BLaER1 (cell line): Measurements from ENCODE around the gene UAP1L1.

Source experiments
- H3K27ac ChIP-seq: shearing (Covaris generic); formaldehyde crosslinking; 2 replicates; pipeline ENCODE4 v1.8.1; 2022
- H3K27me3 ChIP-seq: shearing (Covaris generic); formaldehyde crosslinking; 2 replicates; pipeline ENCODE4 v1.8.1; 2022
- H3K36me3 ChIP-seq: shearing (Covaris generic); formaldehyde crosslinking; 2 replicates; pipeline ENCODE4 v1.8.1; 2022
- H3K4me1 ChIP-seq: shearing (Covaris generic); formaldehyde crosslinking; 2 replicates; pipeline ENCODE4 v1.8.1; 2022
- H3K4me2 ChIP-seq: shearing (Covaris generic); formaldehyde crosslinking; 2 replicates; pipeline ENCODE4 v1.8.1; 2022
- H3K4me3 ChIP-seq: shearing (Covaris generic); formaldehyde crosslinking; 2 replicates; pipeline ENCODE4 v1.8.1; 2022
- H3K9ac ChIP-seq: shearing (Covaris generic); formaldehyde crosslinking; 2 replicates; pipeline ENCODE4 v1.8.1; 2022
- H3K9me3 ChIP-seq: shearing (Covaris generic); formaldehyde crosslinking; 2 replicates; pipeline ENCODE4 v1.8.1; 2022
- H4K20me1 ChIP-seq: shearing (Covaris generic); formaldehyde crosslinking; 2 replicates; pipeline ENCODE4 v1.8.1; 2022
- Cebpa-rat ChIP-seq: shearing (Covaris generic); IDR thresholded peaks from 2 replicates; pipeline ENCODE4 v1.8.1; 2022

The UAP1L1 gene

DNA sequence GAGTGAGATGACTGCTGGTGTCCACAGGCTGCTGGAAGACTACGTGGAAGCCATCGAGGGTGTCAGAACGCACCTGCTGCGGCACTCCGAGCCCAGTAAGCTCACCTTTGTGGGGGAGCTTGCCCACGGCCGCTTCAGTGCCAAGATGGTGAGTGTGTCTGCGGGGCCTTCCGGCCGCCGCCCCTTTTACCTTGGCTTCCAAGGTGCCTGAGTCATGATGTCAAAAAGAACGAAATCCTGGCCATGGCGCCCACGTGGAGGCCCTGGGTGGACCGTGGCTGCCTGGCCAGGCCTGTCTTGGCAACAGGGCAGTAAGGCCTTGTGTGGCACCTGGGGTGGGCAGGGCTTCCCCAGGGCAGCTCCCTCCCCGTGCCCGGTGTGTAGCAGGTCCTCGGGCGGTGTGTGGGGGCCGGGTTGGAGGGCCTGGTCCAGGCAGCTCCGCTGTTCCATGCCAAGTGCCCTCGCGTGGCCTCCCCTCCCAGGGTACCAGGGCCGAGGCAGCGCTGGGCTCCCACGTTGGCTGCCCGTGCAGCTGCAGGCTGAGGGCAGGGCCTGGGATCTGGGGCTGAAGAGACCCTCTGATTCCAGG, 29.4 kb downstream of the UAP1L1 start:
- peaks cover 98% of the 10 kb centered on the region for H3K36me3 ChIP-seq
- no peak for TF ChIP-seq Cebpa-rat

GRCh38 chr9:137107312-137107921, 30.1 kb downstream of the UAP1L1 start:
- peaks cover 16% of the 10 kb centered on the region for H3K9me3 ChIP-seq
- H3K4me1 ChIP-seq, result peaks cover 2% of the 10 kb centered on the region; the same call in 1 of the 2 replicates
- H3K36me3 ChIP-seq, result peaks cover 98% of the 10 kb centered on the region
- no peak overlapping the region for H3K27ac ChIP-seq
- no peak overlapping the region for H3K4me3 ChIP-seq
- H3K4me2 ChIP-seq, result no peak overlapping the region
- no peak overlapping the region for H3K9ac ChIP-seq
- H4K20me1 ChIP-seq, result peaks cover 73% of the 10 kb centered on the region
- TF ChIP-seq Cebpa-rat, result no peak
- no peaks in the 10 kb centered on the region for H3K27me3 ChIP-seq

More for the DNA sequence above, 29.4 kb downstream of the UAP1L1 start:
- H3K9ac ChIP-seq, result no peak overlapping the region
- H3K9me3 ChIP-seq, result peaks cover 23% of the 10 kb centered on the region
- H3K4me3 ChIP-seq, result no peak overlapping the region
- peaks cover 67% of the 10 kb centered on the region for H4K20me1 ChIP-seq
- H3K4me1 ChIP-seq, result no peaks in the 10 kb centered on the region
- no peak overlapping the region for H3K4me2 ChIP-seq
- H3K27me3 ChIP-seq, result no peaks in the 10 kb centered on the region
- no peak overlapping the region for H3K27ac ChIP-seq

- H4K20me1 ChIP-seq, result peaks cover 79% of the 10 kb centered on the region
- peaks cover 98% of the 10 kb centered on the region for H3K36me3 ChIP-seq
- H3K9me3 ChIP-seq, result peaks cover 10% of the 10 kb centered on the region
- H3K4me3 ChIP-seq, result no peak overlapping the region
- H3K4me2 ChIP-seq, result no peak overlapping the region
- no peaks in the 10 kb centered on the region for H3K27me3 ChIP-seq
- H3K9ac ChIP-seq, result no peak overlapping the region
- no peak for TF ChIP-seq Cebpa-rat
- peaks cover 8% of the 10 kb centered on the region for H3K4me1 ChIP-seq
- no peak overlapping the region for H3K27ac ChIP-seq
Observed at GRCh38 chr9:137107982-137108381, 30.7 kb downstream of the UAP1L1 start.

DNA sequence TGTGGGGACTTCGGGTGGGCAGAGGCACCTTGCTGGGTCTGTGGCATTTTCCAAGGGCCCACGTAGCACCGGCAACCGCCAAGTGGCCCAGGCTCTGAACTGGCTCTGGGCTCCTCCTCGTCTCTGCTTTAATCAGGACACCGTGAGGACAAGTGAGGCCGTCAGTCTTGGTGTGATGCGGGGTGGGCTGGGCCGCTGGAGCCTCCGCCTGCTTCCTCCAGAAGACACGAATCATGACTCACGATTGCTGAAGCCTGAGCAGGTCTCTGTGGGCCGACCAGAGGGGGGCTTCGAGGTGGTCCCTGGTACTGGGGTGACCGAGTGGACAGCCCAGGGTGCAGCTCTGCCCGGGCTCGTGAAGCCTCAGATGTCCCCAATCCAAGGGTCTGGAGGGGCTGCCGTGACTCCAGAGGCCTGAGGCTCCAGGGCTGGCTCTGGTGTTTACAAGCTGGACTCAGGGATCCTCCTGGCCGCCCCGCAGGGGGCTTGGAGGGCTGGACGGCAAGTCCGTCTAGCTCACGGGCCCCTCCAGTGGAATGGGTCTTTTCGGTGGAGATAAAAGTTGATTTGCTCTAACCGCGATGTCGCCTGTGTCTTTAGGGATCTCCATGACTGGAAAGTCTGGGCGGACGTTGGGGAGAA, 31.4 kb downstream of the UAP1L1 start:
- H3K36me3 ChIP-seq, result peaks cover 96% of the 10 kb centered on the region
- no peak overlapping the region for H3K4me3 ChIP-seq
- H3K4me2 ChIP-seq, result no peak overlapping the region
- no peak overlapping the region for H3K27ac ChIP-seq
- TF ChIP-seq Cebpa-rat, result no peak
- peaks cover 3% of the 10 kb centered on the region for H3K9me3 ChIP-seq
- H3K27me3 ChIP-seq, result no peaks in the 10 kb centered on the region
- peaks cover 85% of the 10 kb centered on the region for H4K20me1 ChIP-seq
- H3K9ac ChIP-seq, result no peak overlapping the region
- H3K4me1 ChIP-seq, result peaks cover 14% of the 10 kb centered on the region

DNA sequence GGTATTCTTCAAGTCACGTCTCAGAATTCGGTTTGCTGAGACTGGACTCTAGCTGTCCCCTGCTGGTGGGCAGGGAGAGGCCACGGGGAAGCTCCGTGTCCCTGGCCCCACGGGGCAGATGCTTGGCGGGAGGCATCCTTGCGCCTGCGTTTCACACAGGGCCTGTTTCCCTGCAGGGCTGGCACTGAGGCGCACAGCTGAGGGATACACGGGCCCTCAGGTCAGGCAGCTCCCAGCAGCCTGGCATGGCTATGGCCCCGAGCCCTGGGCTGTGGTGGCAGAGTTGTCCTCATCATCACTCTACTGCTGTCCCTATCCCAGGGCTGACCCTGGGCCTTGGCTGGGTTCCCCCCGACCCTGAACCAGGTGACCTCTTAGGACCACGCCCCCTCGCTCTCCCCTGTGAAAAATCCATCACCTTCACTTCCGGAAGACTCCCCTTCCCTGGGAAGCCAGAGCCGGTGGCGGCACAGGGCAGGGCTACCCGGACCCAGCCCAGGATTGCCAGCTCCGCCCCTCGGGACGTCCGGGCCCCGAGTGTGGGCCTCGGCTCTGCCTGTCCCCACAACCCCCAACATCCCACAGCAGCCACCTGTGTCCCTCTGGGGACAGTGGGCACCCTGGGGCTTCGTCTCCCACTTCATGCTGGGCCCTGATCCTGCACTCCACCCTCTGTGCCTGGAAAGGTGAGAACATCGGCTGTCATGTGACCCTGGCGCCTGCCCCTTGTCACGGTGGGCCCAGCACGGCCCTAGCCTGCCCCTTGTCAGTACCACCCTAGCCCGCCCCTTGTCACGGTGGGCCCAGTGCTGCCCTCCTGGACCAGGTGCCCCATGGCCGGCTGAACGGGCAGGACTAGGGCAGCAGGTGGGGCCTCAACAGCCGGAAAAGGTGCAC, 32.2 kb downstream of the UAP1L1 start:
- no peak overlapping the region for H3K27ac ChIP-seq
- H3K9ac ChIP-seq, result no peak overlapping the region
- peaks cover 14% of the 10 kb centered on the region for H3K4me1 ChIP-seq
- no peak overlapping the region for H3K4me2 ChIP-seq
- no peaks in the 10 kb centered on the region for H3K9me3 ChIP-seq
- peaks cover 88% of the 10 kb centered on the region for H3K36me3 ChIP-seq
- no peaks in the 10 kb centered on the region for H3K27me3 ChIP-seq
- H3K4me3 ChIP-seq, result no peak overlapping the region
- TF ChIP-seq Cebpa-rat, result no peak
- H4K20me1 ChIP-seq, result peaks cover 85% of the 10 kb centered on the region

- no peak overlapping the region for H3K27ac ChIP-seq
- peaks cover 80% of the 10 kb centered on the region for H3K36me3 ChIP-seq
- H3K27me3 ChIP-seq, result no peaks in the 10 kb centered on the region
- TF ChIP-seq Cebpa-rat, result no peak
- no peaks in the 10 kb centered on the region for H3K9me3 ChIP-seq
- peaks cover 78% of the 10 kb centered on the region for H4K20me1 ChIP-seq
- H3K4me2 ChIP-seq, result no peak overlapping the region
- no peak overlapping the region for H3K4me3 ChIP-seq
- H3K9ac ChIP-seq, result no peak overlapping the region
- H3K4me1 ChIP-seq, result peaks cover 20% of the 10 kb centered on the region
Observed at GRCh38 chr9:137110147-137110910, 33.0 kb downstream of the UAP1L1 start.

GRCh38 chr9:137110911-137111787, 33.8 kb downstream of the UAP1L1 start:
- Histone ChIP-seq H3K36me3 (peaks cover 72% of the 10 kb centered on the region), H3K9ac (no peak overlapping the region), H3K4me3 (no peak overlapping the region), H3K4me1 (peaks cover 29% of the 10 kb centered on the region), H3K27me3 (no peaks in the 10 kb centered on the region), H3K27ac (no peak overlapping the region), H3K9me3 (no peaks in the 10 kb centered on the region), H3K4me2 (no peak overlapping the region), H4K20me1 (peaks cover 72% of the 10 kb centered on the region)
- no peak for TF ChIP-seq Cebpa-rat

GRCh38 chr9:137111788-137112563, 34.7 kb downstream of the UAP1L1 start:
- H3K27me3 ChIP-seq, result no peaks in the 10 kb centered on the region
- peaks cover 65% of the 10 kb centered on the region for H3K36me3 ChIP-seq
- peaks cover 37% of the 10 kb centered on the region for H3K4me1 ChIP-seq
- no peak overlapping the region for H3K27ac ChIP-seq
- H3K9ac ChIP-seq, result no peak overlapping the region
- H3K4me2 ChIP-seq, result no peak overlapping the region
- H4K20me1 ChIP-seq, result peaks cover 65% of the 10 kb centered on the region
- TF ChIP-seq Cebpa-rat, result no peak
- no peaks in the 10 kb centered on the region for H3K9me3 ChIP-seq
- H3K4me3 ChIP-seq, result no peak overlapping the region
